ENCODE measurements around the gene PCDHA1.
"Not testable (repeated sequence)": the region's sequence is repeated elsewhere in the genome, so short reads cannot be mapped to it uniquely, and the experiment has no call there.

Gene PCDHA1

GRCh38 chr5:140785905-140786686 is at the start of gene PCDHA1:
TSS of gene PCDHA1 (plus strand) at chr5:140786140.
- peak in 1 of 2 experiments; percentile 51 for DNase-seq

GRCh38 chr5:140737486-140737885 is 48.5 kb upstream of the PCDHA1 start:
- DNase-seq: no peak

GRCh38 chr5:140741967-140742366 is 44.0 kb upstream of the PCDHA1 start:
- DNase-seq: no peak

- no peak for DNase-seq
These were observed 32.4 kb upstream of the PCDHA1 start for GRCh38 chr5:140753561-140753960.

- no peak for DNase-seq
These were observed 21.6 kb upstream of the PCDHA1 start for GRCh38 chr5:140764177-140764973.

- no peak for DNase-seq
These were observed 18.5 kb upstream of the PCDHA1 start for GRCh38 chr5:140767444-140767843.

GRCh38 chr5:140780512-140780911 is 5.4 kb upstream of the PCDHA1 start:
- no peak for DNase-seq

GRCh38 chr5:140787422-140787821 is 1.5 kb downstream of the PCDHA1 start:
- not testable (repeated sequence) for DNase-seq

- not testable (repeated sequence) for DNase-seq
These were observed 2.0 kb downstream of the PCDHA1 start for GRCh38 chr5:140787849-140788504.

- no peak for DNase-seq
These were observed 5.1 kb downstream of the PCDHA1 start for GRCh38 chr5:140791089-140791488.

GRCh38 chr5:140794595-140795258 is 8.8 kb downstream of the PCDHA1 start, which contains the start of gene PCDHA2:
TSS of gene PCDHA2 (plus strand) at chr5:140794852.
- DNase-seq: no peak

GRCh38 chr5:140795259-140795641 is 9.3 kb downstream of the PCDHA1 start:
- peak in 1 of 2 experiments; percentile 8 for DNase-seq

GRCh38 chr5:140796072-140796717 is 10.3 kb downstream of the PCDHA1 start:
- DNase-seq: not testable (repeated sequence)

- DNase-seq: no peak
These were observed 10.8 kb downstream of the PCDHA1 start for GRCh38 chr5:140796718-140797095.

- DNase-seq: no peak
These were observed 15.0 kb downstream of the PCDHA1 start, which contains the start of gene PCDHA3 for GRCh38 chr5:140800816-140801493. TSS of gene PCDHA3 (plus strand) at chr5:140801057.

- DNase-seq: no peak
These were observed 15.5 kb downstream of the PCDHA1 start for GRCh38 chr5:140801494-140801841.

GRCh38 chr5:140802381-140802780 is 16.4 kb downstream of the PCDHA1 start:
- not testable (repeated sequence) for DNase-seq

GRCh38 chr5:140802781-140803271 is 16.9 kb downstream of the PCDHA1 start:
- DNase-seq: no peak

GRCh38 chr5:140806834-140807775 is 21.2 kb downstream of the PCDHA1 start, which contains the start of gene PCDHA4:
TSS of gene PCDHA4 (plus strand) at chr5:140807068.
- peak; percentile 87 to 89 for DNase-seq

GRCh38 chr5:140808241-140808888 is 22.4 kb downstream of the PCDHA1 start:
- not testable (repeated sequence) for DNase-seq
